Parathyroid adenoma (tissue), 2 donors: ENCODE results near the gene ITPR2.
"Not testable (repeated sequence)": the region's sequence is repeated elsewhere in the genome, so short reads cannot be mapped to it uniquely, and the experiment has no call there.

Experiments
- H2AFZ ChIP-seq: fragments of 300-600 bp; sonication (generic); one replicate; pipeline ENCODE4 v1.7.0; 2017; ENCODE audit warnings: antibody characterized with exemption, mild to moderate bottlenecking
- H3K27ac ChIP-seq: fragments of 300-600 bp; sonication (generic); one replicate; pipeline ENCODE4 v1.7.0; 2017
- H3K27me3 ChIP-seq: fragments of 300-600 bp; sonication (generic); one replicate; pipeline ENCODE4 v1.7.0; 2017; ENCODE audit warnings: low read length; ENCODE audit not compliant: control insufficient read depth, insufficient read depth
- H3K36me3 ChIP-seq: fragments of 300-600 bp; sonication (generic); one replicate; pipeline ENCODE4 v1.7.0; 2017; ENCODE audit warnings: low read length; ENCODE audit not compliant: control insufficient read depth, insufficient read depth
- H3K4me1 ChIP-seq: fragments of 300-600 bp; sonication (generic); one replicate; pipeline ENCODE4 v1.7.0; 2017; ENCODE audit warnings: control low read depth
- H3K4me2 ChIP-seq: fragments of 300-600 bp; sonication (generic); one replicate; pipeline ENCODE4 v1.7.0; 2017; ENCODE audit warnings: low read length
- H3K4me3 ChIP-seq: fragments of 300-600 bp; sonication (generic); one replicate; pipeline ENCODE4 v1.7.0; 2017; ENCODE audit warnings: low read depth, low read length
- H3K79me2 ChIP-seq: fragments of 300-600 bp; sonication (generic); one replicate; pipeline ENCODE4 v1.7.0; 2017; ENCODE audit warnings: control low read depth
- H3K9ac ChIP-seq: fragments of 300-600 bp; sonication (generic); one replicate; pipeline ENCODE4 v1.7.0; 2017; ENCODE audit warnings: mild to moderate bottlenecking
- H3K9me3 ChIP-seq: fragments of 300-600 bp; sonication (generic); one replicate; pipeline ENCODE4 v1.7.0; 2017; ENCODE audit warnings: low read length; ENCODE audit not compliant: control insufficient read depth
- TF ChIP-seq, protein P1 (sequence below): fragments of 300-600 bp; sonication (generic); IDR thresholded peaks from one replicate; pipeline ENCODE4 v1.7.0; 2017; ENCODE audit warnings: antibody characterized with exemption, mild to moderate bottlenecking
- donor health status: primary hyperparathyroidism.

Gene ITPR2

GRCh38 chr12:26648066-26648465, 184.9 kb downstream of the ITPR2 start:
- Histone ChIP-seq H3K9me3 (no peaks in the 10 kb centered on the region), H3K79me2 (no peaks in the 10 kb centered on the region), H3K27me3 (no peaks in the 10 kb centered on the region), H3K4me2 (no peak overlapping the region), H2AFZ (no peak overlapping the region), H3K27ac (no peak overlapping the region), H3K4me3 (no peak overlapping the region), H3K9ac (no peak overlapping the region), H3K36me3 (no peaks in the 10 kb centered on the region), H3K4me1 (no peaks in the 10 kb centered on the region)
- TF ChIP-seq, protein P1, sequence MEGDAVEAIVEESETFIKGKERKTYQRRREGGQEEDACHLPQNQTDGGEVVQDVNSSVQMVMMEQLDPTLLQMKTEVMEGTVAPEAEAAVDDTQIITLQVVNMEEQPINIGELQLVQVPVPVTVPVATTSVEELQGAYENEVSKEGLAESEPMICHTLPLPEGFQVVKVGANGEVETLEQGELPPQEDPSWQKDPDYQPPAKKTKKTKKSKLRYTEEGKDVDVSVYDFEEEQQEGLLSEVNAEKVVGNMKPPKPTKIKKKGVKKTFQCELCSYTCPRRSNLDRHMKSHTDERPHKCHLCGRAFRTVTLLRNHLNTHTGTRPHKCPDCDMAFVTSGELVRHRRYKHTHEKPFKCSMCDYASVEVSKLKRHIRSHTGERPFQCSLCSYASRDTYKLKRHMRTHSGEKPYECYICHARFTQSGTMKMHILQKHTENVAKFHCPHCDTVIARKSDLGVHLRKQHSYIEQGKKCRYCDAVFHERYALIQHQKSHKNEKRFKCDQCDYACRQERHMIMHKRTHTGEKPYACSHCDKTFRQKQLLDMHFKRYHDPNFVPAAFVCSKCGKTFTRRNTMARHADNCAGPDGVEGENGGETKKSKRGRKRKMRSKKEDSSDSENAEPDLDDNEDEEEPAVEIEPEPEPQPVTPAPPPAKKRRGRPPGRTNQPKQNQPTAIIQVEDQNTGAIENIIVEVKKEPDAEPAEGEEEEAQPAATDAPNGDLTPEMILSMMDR, result no peak

- Histone ChIP-seq H3K27me3 (no peaks in the 10 kb centered on the region), H3K4me3 (no peak overlapping the region), H3K9me3 (no peaks in the 10 kb centered on the region), H3K36me3 (no peaks in the 10 kb centered on the region), H3K4me1 (no peaks in the 10 kb centered on the region), H3K9ac (no peak overlapping the region), H2AFZ (no peak overlapping the region), H3K4me2 (no peak overlapping the region), H3K79me2 (no peaks in the 10 kb centered on the region), H3K27ac (no peak overlapping the region)
- TF ChIP-seq, protein P1, result no peak
Observed at GRCh38 chr12:26647088-26647487, 185.9 kb downstream of the ITPR2 start.

GRCh38 chr12:26646571-26646970, 186.4 kb downstream of the ITPR2 start:
- Histone ChIP-seq H3K4me2 (no peak overlapping the region), H3K9ac (no peak overlapping the region), H3K9me3 (no peaks in the 10 kb centered on the region), H3K4me1 (no peaks in the 10 kb centered on the region), H3K4me3 (no peak overlapping the region), H3K36me3 (no peaks in the 10 kb centered on the region), H3K27ac (no peak overlapping the region), H2AFZ (no peak overlapping the region), H3K79me2 (no peaks in the 10 kb centered on the region), H3K27me3 (no peaks in the 10 kb centered on the region)
- TF ChIP-seq, protein P1, result no peak

DNA sequence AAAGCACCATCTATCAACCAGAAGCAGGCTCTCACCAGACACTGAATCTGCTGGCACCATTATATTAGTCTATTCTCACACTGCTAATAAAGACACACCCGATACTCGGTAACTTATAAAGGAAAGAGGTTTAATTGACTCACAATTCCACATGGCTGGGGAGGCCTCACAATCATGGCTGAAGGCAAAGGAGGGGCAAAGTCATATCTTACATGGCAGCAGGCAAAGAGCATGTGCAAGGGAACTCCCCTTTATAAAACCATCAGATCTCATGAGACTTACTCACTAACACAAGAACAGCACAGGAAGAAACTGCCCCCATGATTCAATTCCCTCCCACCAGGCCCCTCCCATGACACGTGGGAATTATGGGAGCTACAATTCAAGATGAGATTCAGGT, 188.6 kb downstream of the ITPR2 start:
- not testable (repeated sequence) for H2AFZ ChIP-seq, H3K27ac ChIP-seq, H3K79me2 ChIP-seq, H3K4me1 ChIP-seq, H3K4me3 ChIP-seq, H3K9me3 ChIP-seq, H3K9ac ChIP-seq, H3K4me2 ChIP-seq, H3K36me3 ChIP-seq, H3K27me3 ChIP-seq

DNA sequence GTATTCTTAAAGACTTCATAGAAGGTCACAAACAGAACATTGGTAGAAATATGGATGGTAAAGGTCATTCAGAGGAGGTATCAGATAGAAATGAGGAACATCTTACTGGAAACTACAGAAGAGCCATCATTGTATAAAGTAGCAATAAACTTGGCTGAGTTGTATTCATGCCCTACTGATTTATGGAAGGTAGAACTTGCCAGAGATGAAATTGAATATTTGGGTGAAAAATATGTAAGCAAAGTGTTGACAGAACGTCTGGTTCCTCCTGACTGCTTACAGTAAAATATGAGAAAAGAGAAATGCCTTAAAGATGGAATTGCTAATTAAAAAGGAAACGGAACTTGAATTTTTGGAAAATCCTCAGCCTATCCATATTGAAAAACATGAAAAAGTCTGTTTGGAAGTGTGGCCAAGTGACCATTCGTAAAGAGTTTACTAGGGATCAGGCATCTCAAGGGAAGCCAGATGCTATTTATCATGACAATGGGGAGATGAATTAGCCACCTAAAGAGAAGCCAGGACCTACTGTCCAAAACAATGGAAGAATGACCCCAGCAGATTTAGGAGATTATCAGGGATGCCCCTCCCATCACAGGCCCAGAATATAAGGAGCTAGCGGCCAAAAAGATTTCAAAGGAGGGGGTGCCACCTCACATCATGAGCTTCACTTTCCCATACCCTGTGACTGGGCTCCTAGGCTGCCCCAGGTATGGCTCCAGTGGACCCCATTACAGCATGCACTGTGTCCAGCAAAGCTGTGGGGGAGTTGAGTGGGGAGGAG, 189.3 kb downstream of the ITPR2 start:
- Histone ChIP-seq H3K4me2 (no peak overlapping the region), H3K4me3 (no peak overlapping the region), H3K9ac (no peak overlapping the region), H3K79me2 (no peaks in the 10 kb centered on the region), H2AFZ (no peak overlapping the region), H3K4me1 (no peaks in the 10 kb centered on the region), H3K9me3 (no peaks in the 10 kb centered on the region), H3K27me3 (no peaks in the 10 kb centered on the region), H3K36me3 (no peaks in the 10 kb centered on the region), H3K27ac (no peak overlapping the region)
- TF ChIP-seq, protein P1, result no peak
